Embryonic facial prominence (tissue), 1 donor: ENCODE data around the gene HOXA7.
A peak's percentile ranks its signal among the peaks of the same experiment; 100 is the strongest.

Experiments
- DNase-seq: peaks from one replicate; pipeline ENCODE4 v3.0.0-alpha.2; 2016; ENCODE audit errors: extremely low spot score

Gene HOXA7

DNA sequence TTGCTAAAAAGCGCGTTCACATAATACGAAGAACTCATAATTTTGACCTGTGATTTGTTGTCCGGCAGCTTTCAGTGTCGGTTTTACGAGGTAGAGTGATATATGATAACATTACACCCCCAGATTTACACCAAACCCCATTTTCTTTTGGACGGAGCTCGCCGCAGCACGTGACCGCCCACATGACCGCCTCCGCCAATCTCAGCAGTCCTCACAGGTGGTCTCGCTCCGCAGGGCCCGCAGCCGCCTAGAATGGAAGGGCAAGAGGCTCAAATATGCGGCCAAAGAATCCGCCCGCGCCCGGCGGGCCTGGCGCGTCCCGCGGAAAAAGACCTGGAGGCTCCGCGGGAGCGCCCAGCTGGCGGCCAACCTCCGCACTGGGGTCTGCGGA is at the start of gene HOXA7:
HOXA7 (minus strand) TSS at position 168 of the 391 bp plus-strand sequence; CDS start at position 38, 130 bp downstream.
- DNase-seq: no peak

DNA sequence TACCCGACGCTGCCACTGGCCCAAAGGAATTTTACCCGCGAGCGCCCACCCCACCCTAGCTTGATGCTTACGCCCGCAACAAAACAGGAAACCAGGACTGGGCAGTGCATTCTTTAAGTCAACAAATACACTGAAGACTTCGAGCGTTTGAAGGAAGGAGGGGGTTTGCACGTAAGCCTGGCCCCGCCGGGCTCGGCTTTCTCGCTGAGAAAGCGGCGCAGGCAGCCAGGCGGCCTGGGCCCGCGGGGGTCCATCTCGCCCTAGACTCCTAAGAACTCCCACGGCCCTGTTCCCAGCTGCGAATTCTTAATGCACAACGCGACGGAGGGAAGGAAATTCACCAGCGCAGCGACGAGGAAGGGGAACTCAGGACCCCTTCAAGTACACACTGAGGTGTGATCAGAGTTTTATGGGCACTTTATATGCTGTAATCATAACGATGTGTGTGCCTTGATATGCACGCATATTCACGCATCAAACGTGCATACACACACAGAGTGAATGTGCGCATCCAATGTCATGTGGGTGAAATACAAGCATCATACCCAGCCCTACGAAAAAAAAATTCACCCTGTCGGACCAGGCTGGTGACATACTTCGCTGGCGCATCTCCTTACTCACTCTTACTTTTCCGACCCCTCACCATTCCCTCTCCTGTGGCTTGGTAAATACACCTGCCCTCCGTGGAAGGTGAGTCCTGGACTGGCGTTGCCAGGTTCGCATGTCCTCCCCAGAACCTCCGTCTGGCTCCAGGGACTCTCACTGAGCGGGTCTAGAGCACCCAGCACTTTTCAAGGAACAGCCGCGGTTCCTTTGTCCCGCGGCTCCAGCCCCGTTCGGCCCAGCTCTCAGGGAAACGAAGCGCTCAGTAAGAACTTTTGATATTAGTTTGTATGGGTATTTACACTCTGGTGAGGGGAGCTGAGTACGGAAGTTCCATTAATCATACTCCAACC is 49.1 kb upstream of the HOXA7 start:
- no peak for DNase-seq

DNA sequence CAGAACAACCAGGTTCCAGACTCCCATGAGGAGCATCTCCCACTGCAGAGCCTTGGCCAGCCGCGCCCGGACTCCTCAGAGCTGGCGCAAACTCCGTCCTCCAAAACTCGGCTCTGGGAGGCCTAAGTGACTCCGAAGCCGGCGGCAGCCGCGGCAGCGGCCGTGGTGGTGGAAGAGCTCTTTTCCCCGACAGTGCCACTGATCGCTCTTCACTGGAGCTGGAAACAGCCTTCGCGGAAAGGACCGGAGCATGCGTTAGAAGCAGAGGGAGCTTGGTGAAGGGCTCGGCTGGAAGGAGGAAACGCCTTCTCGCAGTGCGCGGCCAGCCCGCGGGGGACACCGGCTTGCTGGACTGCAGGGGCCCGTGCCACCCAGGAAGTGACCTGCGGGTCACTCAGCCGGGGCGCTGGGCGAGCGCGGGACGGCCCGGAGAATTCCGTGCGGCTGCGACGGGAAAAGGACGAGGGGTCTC is 48.4 kb upstream of the HOXA7 start:
- no peak for DNase-seq

DNA sequence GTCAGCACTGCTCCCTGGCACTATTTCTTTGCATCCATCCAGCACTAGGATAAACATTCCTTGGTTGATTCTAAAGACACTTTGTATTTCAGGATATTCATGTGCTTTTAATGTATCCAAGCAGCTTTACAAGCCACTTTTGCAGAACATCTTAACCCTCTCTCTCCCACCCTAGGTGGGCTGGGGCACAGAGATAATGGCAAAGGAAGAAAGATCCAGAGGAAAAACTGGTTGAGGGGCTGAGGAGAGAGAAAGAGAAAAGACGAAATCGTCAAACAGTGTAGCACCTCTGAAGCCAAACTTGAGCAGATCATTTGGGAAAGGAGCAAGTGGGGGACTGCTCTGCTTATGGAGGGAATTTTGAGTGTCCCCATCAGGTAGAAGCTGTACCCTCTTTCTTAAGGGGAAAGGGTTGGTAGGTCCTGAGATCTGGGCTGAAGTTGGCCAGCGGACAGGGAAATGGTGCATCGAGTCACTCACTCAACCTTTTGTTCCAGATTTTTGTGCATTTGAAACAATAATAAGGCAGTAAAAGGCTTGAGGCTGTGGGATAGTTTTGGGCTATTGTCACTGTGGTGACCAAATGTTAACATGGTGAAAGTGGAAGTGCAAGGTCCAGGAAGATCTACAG is 47.6 kb upstream of the HOXA7 start:
- no peak for DNase-seq

DNA sequence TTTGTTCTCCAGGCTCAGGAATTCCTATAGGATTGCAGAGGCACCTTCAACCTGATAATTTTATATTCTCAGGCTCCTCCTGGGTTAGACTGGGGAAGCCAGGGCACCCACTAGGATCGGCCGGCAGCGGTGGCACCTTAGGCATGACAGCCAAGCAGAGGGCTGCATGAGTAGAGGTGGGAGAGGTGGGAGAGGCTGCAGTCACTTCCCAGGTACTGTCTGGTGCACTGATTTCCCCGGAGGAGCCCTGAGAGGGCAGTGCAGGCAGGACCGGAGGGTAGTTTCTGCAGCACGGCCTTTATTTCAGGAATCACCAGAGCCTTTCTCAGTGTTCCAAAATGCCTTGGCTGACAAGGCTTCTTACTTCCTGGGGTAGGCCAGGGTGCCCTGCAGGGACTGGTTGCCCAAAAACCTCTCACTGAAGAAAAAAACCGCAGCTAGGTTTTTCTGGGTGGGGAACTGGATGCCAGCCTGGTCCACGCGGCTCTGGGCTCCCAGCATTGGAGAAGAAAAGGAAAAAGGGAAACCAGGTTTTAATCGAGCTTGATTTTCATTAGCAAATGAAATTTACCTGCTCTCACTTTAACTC is 47.0 kb upstream of the HOXA7 start:
- no peak for DNase-seq

DNA sequence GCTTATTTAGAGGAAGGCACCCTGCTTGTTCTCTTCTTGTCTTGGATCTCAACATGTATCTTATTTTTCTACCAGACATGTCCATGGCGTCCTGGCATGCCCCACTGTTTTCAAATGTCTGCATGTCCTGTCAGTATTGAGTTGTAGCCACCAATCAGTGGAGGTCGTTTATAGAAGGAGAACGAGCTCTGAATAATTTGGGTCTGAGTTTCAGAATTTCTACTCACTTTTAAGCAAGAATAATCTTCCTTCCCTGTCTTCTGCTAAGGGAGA is 46.3 kb upstream of the HOXA7 start:
- DNase-seq: no peak

DNA sequence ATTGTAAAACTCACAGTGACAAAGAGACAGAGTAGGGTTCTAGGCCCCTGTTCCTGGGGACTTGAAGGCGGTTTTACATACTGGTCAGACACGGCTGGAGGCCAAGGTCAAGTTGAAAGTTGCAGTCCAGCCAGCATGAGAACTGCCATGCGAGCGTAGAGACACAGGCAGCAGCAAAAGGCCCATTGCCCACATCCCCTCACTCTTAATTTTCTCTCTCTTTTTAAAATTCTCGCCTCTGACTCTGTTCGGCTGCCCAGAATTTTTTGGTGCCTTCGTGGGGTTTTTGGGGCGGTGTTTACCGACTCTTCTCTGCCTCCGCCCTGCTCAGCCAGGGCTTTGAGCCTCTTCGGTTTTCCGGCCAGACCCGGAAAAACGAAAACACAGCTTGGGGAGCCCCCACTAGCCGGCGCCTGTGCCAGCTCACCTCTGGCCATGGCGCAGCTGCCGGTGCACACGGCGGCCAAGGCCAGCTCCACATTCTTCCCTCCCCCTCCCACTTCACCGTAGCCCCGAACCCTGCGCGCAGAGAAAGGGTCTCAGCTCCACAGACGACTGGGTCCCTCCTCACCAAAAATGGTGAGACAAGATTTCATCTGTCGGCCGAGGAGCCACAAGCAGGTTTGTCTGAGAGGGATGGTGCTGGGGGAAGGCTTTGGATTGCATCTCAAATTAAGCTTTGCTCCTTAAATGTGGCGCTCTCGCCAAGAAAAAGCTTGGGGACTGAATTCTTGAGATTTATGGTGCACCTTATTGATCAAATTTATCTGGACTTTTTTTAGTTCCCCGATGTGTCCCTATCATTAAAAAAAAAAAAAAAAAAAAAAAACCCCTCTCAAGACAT is 45.8 kb upstream of the HOXA7 start:
- no peak for DNase-seq

DNA sequence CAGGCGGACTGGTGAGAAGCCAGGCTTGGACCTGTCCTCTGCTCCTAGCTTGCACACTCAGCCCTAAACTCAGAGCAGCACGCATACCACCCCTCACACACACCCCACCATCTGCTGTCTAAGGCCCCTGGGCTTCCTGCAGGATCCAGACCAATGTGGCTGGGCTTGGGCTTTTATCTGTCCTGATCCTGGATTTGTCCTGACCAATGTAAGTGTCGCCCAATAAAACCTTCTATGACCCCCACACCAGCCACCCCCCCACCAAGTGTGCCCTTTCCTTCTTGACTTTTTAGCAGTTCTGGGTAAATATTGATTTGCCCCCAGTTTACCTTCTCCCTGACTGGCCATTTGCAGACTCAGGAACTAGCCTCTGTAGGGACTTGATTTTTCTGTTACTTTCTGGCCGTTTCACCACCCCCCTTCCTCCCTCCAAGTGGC is 45.1 kb upstream of the HOXA7 start:
- no peak for DNase-seq

DNA sequence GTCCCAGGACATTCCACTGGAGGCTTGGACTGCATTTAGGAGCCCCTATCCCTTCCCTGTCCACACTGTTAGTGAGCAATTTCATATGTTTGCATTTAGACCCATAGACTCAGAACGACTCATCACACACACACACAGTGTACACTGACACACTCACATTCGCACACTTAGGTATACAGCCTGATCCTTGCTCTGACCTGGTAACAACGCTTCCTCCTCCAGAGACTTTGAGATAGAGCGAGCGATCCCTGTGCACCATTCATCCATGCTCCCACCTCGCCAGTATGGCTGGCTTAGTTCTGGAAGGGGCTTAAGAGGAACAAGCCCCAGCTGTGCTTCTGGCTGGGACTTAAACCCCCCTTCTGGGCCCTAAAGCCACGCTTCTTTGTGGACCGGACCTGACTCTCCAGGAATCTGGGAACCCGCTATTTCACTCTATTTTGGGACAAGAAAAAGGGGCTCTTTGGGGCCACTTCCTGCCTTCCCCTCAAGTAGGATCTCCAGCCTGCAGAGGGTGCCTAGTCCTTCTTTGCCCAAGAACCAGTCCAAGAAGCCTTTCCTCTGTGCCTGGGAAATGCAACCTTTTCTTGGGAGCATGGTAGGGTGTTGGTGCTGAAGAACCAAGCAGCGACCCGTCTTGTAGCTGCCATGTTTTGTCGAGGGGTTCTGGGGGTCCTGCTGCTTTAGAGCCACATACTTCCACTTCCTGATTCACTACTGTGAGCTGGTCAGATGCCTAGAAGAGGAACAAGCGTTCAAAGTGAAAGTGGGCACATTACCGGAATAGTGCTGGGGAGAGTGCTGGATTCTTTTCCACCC is 44.5 kb upstream of the HOXA7 start:
- no peak for DNase-seq

DNA sequence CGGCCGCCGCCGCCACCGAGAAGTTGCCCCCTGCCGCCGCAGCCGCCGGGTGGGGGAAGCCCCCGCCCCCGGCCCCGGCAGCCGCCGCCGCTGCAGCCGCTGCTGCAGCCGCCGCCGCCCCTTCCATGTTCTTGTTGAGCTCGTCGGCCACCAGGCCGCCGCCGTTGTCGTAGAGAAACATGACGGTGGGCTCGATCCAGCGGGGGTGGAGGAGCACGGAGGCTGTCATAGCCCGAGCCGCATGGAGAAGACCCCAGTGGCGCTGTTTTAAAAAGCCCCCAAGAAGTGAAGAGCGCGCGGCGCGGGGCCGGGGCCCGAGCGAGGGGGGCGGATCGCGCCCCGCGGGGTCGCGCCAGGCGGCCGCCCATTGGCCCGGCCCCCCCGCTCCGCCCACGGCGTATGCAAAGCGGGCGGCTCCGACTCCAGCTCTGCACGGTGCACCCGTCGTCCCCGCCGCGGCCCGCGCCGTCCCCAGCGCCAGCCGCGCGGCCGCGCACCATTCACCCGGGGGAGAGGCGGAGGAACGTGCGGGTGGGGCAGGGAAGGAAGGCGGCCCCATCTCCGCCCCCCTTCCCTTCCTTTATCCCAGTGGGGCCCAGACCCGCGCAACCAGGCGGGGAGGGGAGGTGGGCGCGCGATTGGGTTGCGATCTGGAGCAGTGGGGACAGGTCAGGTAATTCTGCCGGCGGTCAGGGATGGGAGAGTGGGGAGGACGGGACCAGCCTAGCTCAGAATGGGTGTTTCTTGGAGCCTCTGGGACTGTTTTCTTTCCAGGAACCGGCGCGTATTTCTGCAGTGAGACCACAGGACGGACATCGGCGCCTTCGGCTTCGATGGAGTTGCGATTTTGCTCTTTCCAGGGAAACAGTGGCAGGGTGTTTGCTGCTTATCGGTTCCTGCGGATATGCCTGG is 43.6 kb upstream of the HOXA7 start, which contains the start of gene HOXA13:
HOXA13 (minus strand) TSS at position 243 of the 912 bp plus-strand sequence; CDS start at position 229, 14 bp downstream.
- DNase-seq: no peak

DNA sequence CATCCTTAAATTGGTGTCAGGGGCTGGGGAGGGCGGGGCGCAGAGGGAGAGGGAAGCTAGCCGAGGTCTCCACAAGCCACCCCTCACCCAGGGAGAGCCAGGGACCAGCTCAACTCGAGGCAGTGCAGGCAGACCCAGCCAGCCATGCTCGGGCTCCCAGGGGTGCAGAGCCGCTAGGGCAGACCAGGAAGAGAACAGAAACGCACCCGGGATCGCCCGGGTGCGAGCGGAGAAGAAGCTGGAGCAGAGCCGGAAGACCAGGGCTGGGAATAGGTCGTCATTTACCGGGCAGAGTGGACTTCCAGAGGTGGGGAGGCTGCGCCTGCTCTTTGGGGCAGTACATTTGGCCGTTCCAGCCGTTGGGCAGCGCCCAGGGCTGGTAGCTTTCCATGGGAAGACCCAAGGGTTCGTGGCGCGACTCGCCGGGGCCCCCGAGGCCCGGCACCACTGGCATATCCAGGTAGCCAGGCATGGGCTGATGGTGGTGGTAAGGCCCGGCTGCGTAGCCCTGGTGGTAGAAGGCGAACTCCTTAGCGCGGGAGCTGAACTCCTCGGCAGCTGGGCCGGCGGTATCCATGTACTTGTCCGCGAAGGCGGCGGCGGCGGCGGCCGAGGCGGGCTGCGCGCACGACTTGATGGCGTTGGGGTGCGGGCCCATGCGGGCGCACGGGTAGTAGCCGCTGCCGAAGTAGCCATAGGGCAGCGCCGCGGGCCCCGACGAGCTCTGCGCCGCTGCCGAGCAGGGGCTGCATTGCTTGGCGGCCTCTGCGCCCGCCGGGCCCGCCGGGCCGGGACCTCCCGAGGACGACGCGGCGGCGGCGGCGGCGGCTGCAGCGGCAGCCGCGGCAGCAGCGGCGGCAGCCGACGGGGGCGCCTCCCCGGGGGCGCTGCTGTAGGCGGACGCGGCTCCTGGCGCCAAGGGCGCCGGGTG is 42.7 kb upstream of the HOXA7 start:
- no peak for DNase-seq

DNA sequence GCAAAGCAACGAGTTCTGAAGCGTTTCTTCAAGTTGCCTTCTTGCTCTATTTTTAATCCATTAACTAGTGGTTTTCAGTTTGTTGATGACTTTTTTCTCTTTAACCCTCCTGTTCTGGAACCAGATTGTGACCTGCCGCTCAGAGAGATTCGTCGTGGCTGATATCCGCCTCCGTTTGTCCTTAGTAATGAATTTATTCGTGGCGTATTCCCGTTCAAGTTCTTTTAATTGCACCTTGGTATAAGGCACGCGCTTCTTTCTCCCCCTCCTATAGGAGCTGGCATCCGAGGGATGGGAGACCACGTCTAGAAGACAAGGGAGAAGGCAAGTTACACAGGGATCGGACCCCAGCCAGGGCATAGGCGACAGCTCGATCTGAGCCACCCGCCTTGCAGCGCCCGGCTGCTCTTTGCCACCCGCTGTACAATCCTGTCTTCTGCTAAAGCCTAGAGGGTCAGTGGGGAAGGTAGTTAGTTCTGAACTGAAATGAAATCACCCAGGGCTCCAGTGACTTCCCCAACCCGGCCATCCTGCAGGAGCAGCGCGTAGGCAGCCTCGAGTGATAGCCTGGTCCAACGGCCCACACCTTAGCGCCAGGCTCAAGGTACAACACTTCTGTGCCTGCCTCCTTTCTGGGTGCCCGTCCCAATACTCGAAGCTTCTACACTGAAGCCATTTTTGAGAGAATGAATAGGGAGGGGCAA is 41.8 kb upstream of the HOXA7 start:
- no peak for DNase-seq

DNA sequence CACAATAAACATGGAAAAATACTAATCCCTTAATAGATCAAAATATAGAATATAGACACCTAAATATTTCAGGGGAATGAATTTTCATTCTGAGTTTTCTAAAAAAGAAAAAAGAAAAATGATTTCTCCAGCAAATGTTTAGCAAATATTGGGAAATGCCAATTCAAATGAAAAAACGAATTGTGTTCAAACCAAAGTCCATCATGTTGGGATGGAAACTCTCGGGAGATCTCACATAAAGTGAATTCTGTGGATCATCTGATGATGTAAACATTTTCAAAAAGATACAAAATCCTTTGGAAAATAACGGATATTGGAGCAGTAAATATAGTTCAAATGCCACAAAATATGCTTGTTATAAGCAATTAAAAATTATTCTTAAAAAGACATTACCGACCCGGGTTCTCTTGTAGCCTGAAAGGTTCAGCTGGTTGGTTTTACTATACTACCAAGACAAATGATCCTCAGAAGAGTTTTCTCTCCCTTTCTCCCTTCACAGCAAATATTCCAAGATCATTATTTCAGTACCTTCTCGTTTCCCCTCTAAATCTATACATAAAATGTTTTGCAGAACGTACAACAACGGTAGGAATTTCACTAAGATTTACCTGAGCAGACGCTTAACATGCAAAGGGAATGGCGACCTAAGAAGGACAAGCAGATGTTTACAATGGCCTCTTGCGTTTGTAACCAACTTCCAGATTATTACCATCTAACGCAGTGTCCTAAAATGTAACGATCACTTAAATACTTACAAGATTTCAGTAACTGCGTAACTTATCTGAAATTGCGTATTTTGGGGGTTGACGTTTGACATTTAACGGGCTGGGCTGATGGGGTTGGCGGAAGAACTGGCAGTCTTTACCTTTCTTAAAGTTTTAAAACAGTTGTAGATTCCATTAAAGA is 40.9 kb upstream of the HOXA7 start:
- no peak for DNase-seq

DNA sequence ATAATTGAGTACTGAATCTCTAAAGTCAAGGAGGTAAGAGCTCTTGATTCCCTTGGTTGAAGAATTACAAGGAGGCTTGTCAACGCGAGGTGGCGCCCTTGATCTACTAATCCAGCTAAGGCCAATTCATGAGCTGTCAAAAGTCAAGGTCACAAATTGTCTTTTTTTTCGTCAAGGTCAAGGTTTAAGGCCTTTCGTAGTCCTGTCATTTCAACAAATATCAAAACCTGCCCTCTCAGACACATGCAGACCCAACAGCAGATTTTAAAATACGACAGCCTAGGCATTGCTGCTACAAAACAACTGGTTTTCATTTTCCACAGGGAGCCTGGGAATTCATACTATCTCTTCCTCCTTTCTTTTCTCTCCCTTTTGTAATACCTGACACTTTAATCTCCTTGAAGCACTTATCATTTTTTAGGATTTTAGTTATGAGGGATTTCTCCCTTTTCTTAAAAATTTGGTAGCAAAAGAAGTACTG is 39.9 kb upstream of the HOXA7 start:
- DNase-seq: peak; percentile 47

DNA sequence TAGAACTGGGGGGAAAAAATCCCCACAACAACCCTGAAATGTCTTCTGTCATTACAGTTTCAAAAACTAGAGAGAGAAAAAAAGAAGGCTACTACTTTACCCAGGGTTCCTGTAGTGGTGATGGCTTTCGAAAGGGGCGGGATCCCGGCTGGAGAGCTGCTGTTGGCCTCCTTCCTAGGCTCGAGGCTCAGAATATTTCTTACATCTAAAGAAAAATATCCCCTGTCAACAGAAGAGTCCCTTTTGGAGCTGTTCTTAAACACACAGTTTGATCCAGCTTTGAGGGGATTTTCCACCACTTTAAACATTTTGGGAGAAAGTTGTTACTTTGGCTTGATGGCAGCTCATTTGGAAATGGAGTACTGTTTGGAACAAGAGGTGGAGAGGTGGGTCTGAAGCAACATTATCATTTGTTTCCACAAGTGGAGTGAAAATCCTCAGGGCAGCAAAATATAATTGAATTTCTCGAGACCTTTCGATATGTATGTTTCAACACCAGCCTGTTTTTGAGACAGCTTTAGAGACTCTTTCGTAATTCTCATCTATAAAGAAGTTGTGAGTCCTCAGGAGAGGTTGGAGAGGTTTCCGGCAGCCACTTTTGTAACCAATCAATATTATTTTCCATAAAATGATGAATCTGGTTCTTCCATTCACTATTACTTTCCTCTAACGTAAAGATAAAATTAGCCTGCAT is 38.4 kb upstream of the HOXA7 start:
- no peak for DNase-seq

DNA sequence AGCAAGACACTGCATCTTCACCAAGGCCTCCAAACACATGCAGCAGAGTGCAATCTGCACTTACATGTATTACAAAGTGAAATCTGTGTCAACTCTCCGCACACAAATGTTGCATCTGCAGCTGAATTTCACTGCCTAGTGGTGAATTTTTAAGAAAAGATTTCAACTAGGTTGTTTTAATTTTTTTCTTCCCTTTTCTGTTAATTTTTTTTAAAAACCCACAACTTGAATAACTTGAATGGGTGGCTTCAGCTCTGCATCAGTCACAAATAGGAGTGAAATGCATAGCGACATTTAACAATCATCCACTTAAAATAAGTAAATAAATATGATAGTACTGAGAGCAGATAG is 37.5 kb upstream of the HOXA7 start:
- DNase-seq: no peak
